SH-SY5Y (cell line): Measurements from ENCODE around the gene DOK6.

ENCODE experiments used
- GATA2 ChIP-seq: IDR thresholded peaks from 2 replicates; pipeline ENCODE4 v1.6.1; 2011; ENCODE audit warnings: mild to moderate bottlenecking, low read depth, low read length
- GATA3 ChIP-seq: IDR thresholded peaks from 2 replicates; pipeline ENCODE4 v1.6.1; 2011; ENCODE audit warnings: low read depth, mild to moderate bottlenecking, low read length, moderate library complexity

Gene DOK6

GRCh38 chr18:69883781-69884180, 483.1 kb downstream of the DOK6 start:
- TF ChIP-seq GATA3 (no peak), GATA2 (no peak)

- TF ChIP-seq GATA2, result no peak
Measured at GRCh38 chr18:69885355-69885754, 484.7 kb downstream of the DOK6 start.

GRCh38 chr18:69885841-69886531, 485.3 kb downstream of the DOK6 start:
- TF ChIP-seq GATA3 (no peak), GATA2 (no peak)

GRCh38 chr18:69887256-69887655, 486.6 kb downstream of the DOK6 start:
- TF ChIP-seq GATA2 (no peak), GATA3 (no peak)

- TF ChIP-seq GATA2, result no peak
- no peak for TF ChIP-seq GATA3
Measured at GRCh38 chr18:69889009-69889408, 488.3 kb downstream of the DOK6 start.

GRCh38 chr18:69890558-69890957, 489.9 kb downstream of the DOK6 start:
- TF ChIP-seq GATA2 (no peak), GATA3 (no peak)

GRCh38 chr18:69894467-69894866, 493.8 kb downstream of the DOK6 start:
- TF ChIP-seq GATA3 (no peak), GATA2 (no peak)

GRCh38 chr18:69895066-69896047, 494.7 kb downstream of the DOK6 start:
- TF ChIP-seq GATA3 (no peak), GATA2 (no peak)

GRCh38 chr18:69897397-69898108, 496.9 kb downstream of the DOK6 start:
- no peak for TF ChIP-seq GATA2
- no peak for TF ChIP-seq GATA3

GRCh38 chr18:69898241-69898861, 497.7 kb downstream of the DOK6 start:
- TF ChIP-seq GATA2, result no peak
- no peak for TF ChIP-seq GATA3
